CD4-positive, CD25-positive, alpha-beta regulatory T cell (primary cell): ENCODE measurements around the gene LY9. TPM values are rescaled to one million over a fixed set of nuclear protein-coding genes. Genes with fewer than 3 reads are reported as not detected.

Experiments
- ATAC-seq, 2 donors: fragments of 150-1000 bp; cut with Tn5 transposase; one replicate each; pipeline ENCODE4 v1.10.0; 2021; ENCODE audit warnings: low read depth in 2 of 2, moderate number of reproducible peaks in 2 of 2, moderate library complexity in 1 of 2
- DNase-seq, 3 donors: peaks; one replicate each; pipeline versions ENCODE4 v3.0.0 to v3.0.0-alpha.2; 2012 to 2022; ENCODE audit warnings: mixed read lengths in 1 of 3
- H3K27ac ChIP-seq: one replicate; pipeline ENCODE4 v1.7.0; 2013; ENCODE audit warnings: mild to moderate bottlenecking, low read length; ENCODE audit not compliant: insufficient read depth, poor library complexity, severe bottlenecking
- H3K27me3 ChIP-seq: one replicate; pipeline ENCODE4 v1.7.0; 2013; ENCODE audit warnings: low read length; ENCODE audit not compliant: control insufficient read depth, insufficient read depth
- H3K36me3 ChIP-seq: one replicate; pipeline ENCODE4 v1.7.0; 2013; ENCODE audit warnings: mild to moderate bottlenecking, low read length, moderate library complexity; ENCODE audit not compliant: control insufficient read depth, insufficient read depth
- H3K4me1 ChIP-seq: 2 replicates; pipeline ENCODE4 v1.7.0; 2013; ENCODE audit warnings: mild to moderate bottlenecking, low read length; ENCODE audit not compliant: insufficient read depth, control insufficient read depth, poor library complexity, severe bottlenecking
- H3K4me3 ChIP-seq: one replicate; pipeline ENCODE4 v1.7.0; 2013; ENCODE audit warnings: low read depth, mild to moderate bottlenecking, low read length, moderate library complexity
- H3K9me3 ChIP-seq, 2 experiments: 1 replicate in 1 of 2; 2 replicates in 1 of 2; pipeline ENCODE4 v1.7.0; 2013; ENCODE audit warnings: low read length in 2 of 2, mild to moderate bottlenecking in 1 of 2, moderate library complexity in 1 of 2; ENCODE audit not compliant: control insufficient read depth in 2 of 2
- H3K27ac Mint-ChIP-seq, 3 donors: one replicate each; pipeline ENCODE4 v1.8.0; 2020 to 2022; ENCODE audit warnings: mild to moderate bottlenecking in 3 of 3, mixed read lengths in 3 of 3, moderate library complexity in 2 of 3
- H3K27me3 Mint-ChIP-seq: one replicate; pipeline ENCODE4 v1.8.0; 2022; ENCODE audit warnings: mild to moderate bottlenecking, mixed read lengths
- H3K36me3 Mint-ChIP-seq: one replicate; pipeline ENCODE4 v1.8.0; 2020; ENCODE audit warnings: mixed read lengths
- H3K4me1 Mint-ChIP-seq, 4 donors: one replicate each; pipeline ENCODE4 v1.8.0; 2020 to 2022; ENCODE audit warnings: mixed read lengths in 4 of 4, mild to moderate bottlenecking in 1 of 4
- H3K4me3 Mint-ChIP-seq, 4 donors: one replicate each; pipeline ENCODE4 v1.8.0; 2020 to 2022; ENCODE audit warnings: mild to moderate bottlenecking in 4 of 4, mixed read lengths in 4 of 4, moderate library complexity in 3 of 4
- H3K9me3 Mint-ChIP-seq, 7 donors: one replicate each; pipeline ENCODE4 v1.8.0; 2020 to 2022; ENCODE audit warnings: mixed read lengths in 7 of 7, mild to moderate bottlenecking in 3 of 7, moderate library complexity in 2 of 7
- polyA plus RNA-seq, 4 donors: library from polyadenylated mRNA; unstranded; fragments of 300-500 nt; fragmentation: Illumina TruSeq; gene quantifications; one replicate each; pipeline ENCODE4 v1.2.3, GENCODE V29; 2021
- total RNA-seq: library from RNA; stranded (reverse); gene quantifications from one replicate; pipeline ENCODE4 v1.2.3, GENCODE V29; 2022

Gene LY9
- total and polyA plus RNA-seq, 5 donors from 2014 or later, result 105 to 147 (median 130) TPM

DNA sequence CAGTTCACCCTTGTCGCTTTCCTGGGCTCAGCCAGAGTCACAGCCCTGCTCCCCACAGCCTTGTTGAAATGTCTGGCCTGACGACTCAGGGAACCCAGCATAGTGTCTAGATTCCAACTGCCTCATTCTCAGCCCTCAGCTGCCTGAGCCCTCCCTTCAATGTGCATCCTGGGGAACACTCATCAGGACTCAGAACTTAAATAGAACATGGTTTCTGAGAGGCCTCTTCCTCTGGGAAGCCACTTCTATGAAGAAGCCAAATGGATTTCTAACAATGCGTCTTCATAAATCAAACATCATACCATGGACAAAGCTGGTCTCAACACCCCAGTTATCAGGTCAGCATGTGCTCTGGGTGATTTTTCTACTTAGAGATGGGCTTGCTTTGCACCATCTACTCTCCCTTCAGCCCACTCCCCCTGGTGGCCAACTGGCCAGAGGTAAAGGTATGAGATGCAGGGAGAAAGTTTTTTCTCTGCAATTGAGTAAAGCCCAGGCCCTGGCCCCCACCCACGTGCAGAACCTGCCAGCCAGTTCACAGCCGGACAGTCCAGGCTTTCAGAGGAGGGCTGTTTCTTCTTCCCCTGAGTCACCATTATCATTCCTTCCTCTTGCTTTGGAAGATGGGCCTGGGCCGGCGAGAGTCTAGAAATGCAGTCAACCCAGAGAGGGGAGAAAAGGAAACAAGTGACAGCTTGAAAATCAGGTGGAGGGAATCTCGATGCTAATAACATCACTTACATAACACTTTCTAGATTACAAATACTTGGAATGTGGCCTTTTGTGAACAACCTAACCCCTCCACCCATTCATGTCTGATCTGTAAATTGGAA lies 34.6 kb downstream of the LY9 start:
- Histone ChIP-seq H3K9me3 (no peaks in the 10 kb centered on the region), H3K4me1 (peaks cover 2% of the 10 kb centered on the region), H3K36me3 (peaks cover 23% of the 10 kb centered on the region), H3K4me3 (no peak overlapping the region), H3K27me3 (no peaks in the 10 kb centered on the region), H3K27ac (no peak overlapping the region)
- ATAC-seq (peak; percentile 74 to 85), DNase-seq (peak; percentile 56 to 79 (median 70))
- Mint-ChIP-seq H3K4me3 (no peak overlapping the region), H3K4me1 (peaks cover 11 to 33% (median 18%) of the 10 kb centered on the region in 4 donors), H3K9me3 (no peaks in the 10 kb centered on the region), H3K27ac (peak overlapping the region; percentile 65 to 91 (median 81)), H3K36me3 (peaks cover 24% of the 10 kb centered on the region), H3K27me3 (no peaks in the 10 kb centered on the region)

DNA sequence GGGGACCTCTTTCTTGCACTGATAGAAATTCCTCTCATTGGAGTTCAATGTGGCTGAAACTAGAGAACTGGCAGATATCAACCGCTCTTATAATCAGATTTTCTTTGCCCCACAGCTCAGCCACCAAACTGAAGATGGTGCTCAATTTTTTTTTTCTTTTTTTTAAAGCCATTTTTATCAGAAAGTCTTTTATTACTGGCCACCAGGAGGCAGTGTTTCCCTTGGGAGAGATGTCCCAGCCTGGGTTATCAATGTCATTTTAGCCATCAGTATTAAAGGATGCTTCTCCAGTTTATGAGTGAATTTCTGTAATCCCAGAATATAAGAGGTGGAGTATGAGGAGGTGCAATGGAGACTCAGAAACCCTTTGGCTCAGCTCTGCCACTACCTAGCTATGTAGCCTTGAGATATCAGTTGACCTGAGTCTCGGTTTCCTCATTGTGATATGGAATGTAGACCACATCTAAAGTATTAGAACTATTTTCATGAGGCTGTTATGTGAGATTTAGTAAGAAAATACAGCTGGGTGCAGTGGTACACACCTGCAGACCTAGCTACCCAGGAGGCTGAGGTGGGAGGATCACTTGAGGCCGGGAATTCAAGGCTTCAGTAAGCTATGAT lies 39.1 kb downstream of the LY9 start:
- peaks cover 10 to 70% (median 54%) of the 10 kb centered on the region in 4 donors for H3K4me1 Mint-ChIP-seq
- H3K36me3 ChIP-seq, result no peaks in the 10 kb centered on the region
- peak overlapping the region in 2 of 3 donors; percentile 76 for H3K27ac Mint-ChIP-seq
- no peaks in the 10 kb centered on the region for H3K9me3 ChIP-seq
- H3K27ac ChIP-seq, result no peak overlapping the region
- no peak overlapping the region for H3K4me3 ChIP-seq
- H3K36me3 Mint-ChIP-seq, result no peaks in the 10 kb centered on the region
- no peaks in the 10 kb centered on the region for H3K27me3 ChIP-seq
- H3K27me3 Mint-ChIP-seq, result no peaks in the 10 kb centered on the region
- no peaks in the 10 kb centered on the region for H3K9me3 Mint-ChIP-seq
- peaks cover 41% of the 10 kb centered on the region for H3K4me1 ChIP-seq
- ATAC-seq (no peak), DNase-seq (peak; percentile 20 to 72 (median 61))
- peak overlapping the region in 1 of 4 donors; percentile 54 for H3K4me3 Mint-ChIP-seq

DNA sequence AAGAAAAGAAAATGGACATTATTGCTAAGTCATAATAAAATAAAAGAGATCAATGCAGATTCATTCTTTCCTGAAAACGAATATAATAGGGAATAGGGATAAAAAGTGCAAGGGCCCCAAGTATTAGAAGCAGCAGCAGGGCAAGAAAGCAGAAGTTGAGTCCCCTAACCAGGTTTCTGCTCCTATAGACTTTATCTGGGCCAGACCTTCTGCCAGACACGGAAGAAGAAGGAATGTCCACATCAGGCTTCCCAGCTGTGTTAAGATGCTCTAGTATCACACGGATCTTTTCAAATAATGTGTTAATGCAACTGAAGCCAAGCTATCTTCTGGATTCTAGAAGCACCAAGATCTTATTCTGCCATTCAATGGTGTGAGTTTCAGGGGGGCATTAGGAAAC lies 39.8 kb downstream of the LY9 start:
- ATAC-seq, result no peak

DNA sequence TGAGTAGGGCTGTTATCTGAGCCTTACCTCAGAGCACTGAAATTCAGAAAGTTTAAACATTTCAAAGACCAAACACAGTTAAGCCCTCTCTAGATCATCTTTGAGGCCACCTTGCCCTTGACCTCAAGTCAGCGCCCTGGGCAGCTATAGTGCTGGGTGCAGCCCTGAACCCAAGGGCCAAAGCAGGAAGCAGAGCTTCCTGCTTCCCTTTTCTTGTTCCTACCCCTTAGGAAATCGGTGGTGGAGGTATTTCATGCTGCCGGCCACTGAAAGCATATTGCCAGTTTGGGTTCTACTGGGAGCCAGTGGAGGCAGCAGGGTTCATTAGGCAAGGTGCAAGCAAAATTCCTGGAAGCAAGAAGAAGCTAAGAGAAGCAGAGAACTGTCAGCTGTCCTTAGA lies 40.6 kb downstream of the LY9 start:
- Histone ChIP-seq H3K4me3 (no peak overlapping the region), H3K27ac (no peak overlapping the region), H3K4me1 (peaks cover 41% of the 10 kb centered on the region), H3K36me3 (no peaks in the 10 kb centered on the region), H3K27me3 (no peaks in the 10 kb centered on the region), H3K9me3 (no peaks in the 10 kb centered on the region)
- Mint-ChIP-seq H3K9me3 (no peaks in the 10 kb centered on the region), H3K36me3 (no peaks in the 10 kb centered on the region), H3K4me3 (peak overlapping the region in 2 of 4 donors; percentile 14 to 52), H3K27me3 (no peaks in the 10 kb centered on the region), H3K27ac (peak overlapping the region; percentile 44 to 95 (median 88)), H3K4me1 (peaks cover 10 to 67% (median 48%) of the 10 kb centered on the region in 4 donors)
- ATAC-seq, result no peak
- peak in 1 of 3 donors; percentile 23 for DNase-seq

More for the DNA sequence above, 39.8 kb downstream of the LY9 start:
- Histone ChIP-seq H3K4me1 (peaks cover 41% of the 10 kb centered on the region), H3K9me3 (no peaks in the 10 kb centered on the region), H3K36me3 (no peaks in the 10 kb centered on the region), H3K4me3 (no peak overlapping the region), H3K27me3 (no peaks in the 10 kb centered on the region), H3K27ac (no peak overlapping the region)
- peak overlapping the region in 2 of 3 donors; percentile 88 to 95 for H3K27ac Mint-ChIP-seq
- H3K36me3 Mint-ChIP-seq, result no peaks in the 10 kb centered on the region
- no peak for DNase-seq
- H3K4me3 Mint-ChIP-seq, result no peak overlapping the region
- H3K9me3 Mint-ChIP-seq, result no peaks in the 10 kb centered on the region
- no peaks in the 10 kb centered on the region for H3K27me3 Mint-ChIP-seq
- peaks cover 10 to 68% (median 49%) of the 10 kb centered on the region in 4 donors for H3K4me1 Mint-ChIP-seq

DNA sequence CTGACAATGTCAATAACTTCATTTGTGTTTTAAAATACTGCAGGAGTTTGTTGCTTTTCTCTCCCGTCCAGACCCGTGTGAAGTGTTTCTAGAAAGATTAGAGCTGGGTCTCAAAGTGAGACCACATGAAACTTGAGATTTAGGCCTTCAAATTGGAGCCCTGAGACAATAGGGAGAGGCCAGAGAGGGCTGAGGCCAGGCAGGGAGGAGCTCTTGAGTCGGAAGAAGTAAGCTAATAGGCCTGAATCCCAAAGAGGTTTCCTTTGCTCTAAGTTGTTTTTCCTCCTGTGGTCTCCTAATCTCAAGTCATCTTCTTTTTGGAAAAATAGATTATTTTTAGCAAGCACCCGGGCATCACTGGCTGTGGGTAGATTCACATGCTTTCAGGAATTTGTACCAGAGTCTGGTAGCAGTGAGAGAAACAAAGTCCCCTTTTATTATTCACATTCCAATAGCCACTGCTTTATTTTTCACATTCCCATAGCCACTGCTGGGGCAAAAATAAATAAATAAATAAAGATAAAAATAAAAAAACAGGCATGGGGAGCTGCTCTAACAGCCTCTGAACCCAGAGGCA lies 41.1 kb downstream of the LY9 start:
- ATAC-seq, result no peak
- Histone ChIP-seq H3K36me3 (no peaks in the 10 kb centered on the region), H3K27ac (peak overlapping the region; percentile 79), H3K9me3 (no peaks in the 10 kb centered on the region), H3K4me1 (peaks cover 41% of the 10 kb centered on the region), H3K27me3 (no peaks in the 10 kb centered on the region), H3K4me3 (peak overlapping the region; percentile 4)
- peak in 1 of 3 donors; percentile 16 for DNase-seq
- H3K27ac Mint-ChIP-seq, result peak overlapping the region; percentile 44 to 95 (median 88)
- H3K4me3 Mint-ChIP-seq, result peak overlapping the region in 3 of 4 donors; percentile 14 to 57 (median 52)
- H3K27me3 Mint-ChIP-seq, result no peaks in the 10 kb centered on the region
- peaks cover 10 to 67% (median 48%) of the 10 kb centered on the region in 4 donors for H3K4me1 Mint-ChIP-seq
- no peaks in the 10 kb centered on the region for H3K9me3 Mint-ChIP-seq
- no peaks in the 10 kb centered on the region for H3K36me3 Mint-ChIP-seq

DNA sequence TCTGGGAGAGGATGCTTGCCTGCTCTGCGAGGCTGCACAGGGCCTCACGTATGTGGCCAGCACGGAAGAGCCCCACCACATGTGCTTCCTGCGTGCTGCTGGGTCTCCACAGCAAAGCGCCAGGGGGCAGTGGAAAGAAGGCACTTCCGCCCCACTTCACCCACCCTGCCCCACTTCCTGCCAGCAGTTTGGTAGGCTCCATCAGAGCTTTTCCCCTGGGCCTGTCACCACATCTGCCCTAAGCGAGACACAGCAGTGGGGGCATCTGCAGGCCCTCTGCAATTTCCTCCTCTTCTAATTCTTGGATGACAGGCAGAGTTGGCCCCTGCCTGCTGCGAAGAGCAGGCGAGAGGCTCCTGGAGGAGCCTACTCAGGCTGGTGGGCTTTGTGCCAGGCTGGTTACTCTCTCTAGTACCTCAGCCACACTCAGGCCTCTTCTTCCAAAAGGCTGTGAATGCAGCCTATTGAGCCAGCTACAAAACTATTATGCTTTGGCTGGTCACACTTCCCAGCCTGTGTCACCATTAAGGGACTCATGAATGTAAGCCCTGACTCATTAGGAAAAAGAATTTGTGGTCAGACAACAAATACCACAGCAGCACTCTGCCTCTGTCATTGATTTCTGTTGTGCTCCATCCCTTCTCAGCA lies 41.7 kb downstream of the LY9 start:
- DNase-seq (peak; percentile 67 to 98 (median 89)), ATAC-seq (peak; percentile 100)
- peaks cover 2% of the 10 kb centered on the region for H3K27me3 Mint-ChIP-seq
- H3K36me3 Mint-ChIP-seq, result no peaks in the 10 kb centered on the region
- no peaks in the 10 kb centered on the region for H3K9me3 Mint-ChIP-seq
- H3K4me1 ChIP-seq, result peaks cover 41% of the 10 kb centered on the region
- H3K27ac Mint-ChIP-seq, result peak overlapping the region; percentile 95 to 96 (median 95)
- peak overlapping the region; percentile 57 to 85 (median 70) for H3K4me3 Mint-ChIP-seq
- H3K27me3 ChIP-seq, result no peaks in the 10 kb centered on the region
- peak overlapping the region; percentile 79 for H3K27ac ChIP-seq
- peaks cover 10 to 67% (median 48%) of the 10 kb centered on the region in 4 donors for H3K4me1 Mint-ChIP-seq
- H3K9me3 ChIP-seq, result no peaks in the 10 kb centered on the region
- no peaks in the 10 kb centered on the region for H3K36me3 ChIP-seq
- H3K4me3 ChIP-seq, result peak overlapping the region; percentile 45

DNA sequence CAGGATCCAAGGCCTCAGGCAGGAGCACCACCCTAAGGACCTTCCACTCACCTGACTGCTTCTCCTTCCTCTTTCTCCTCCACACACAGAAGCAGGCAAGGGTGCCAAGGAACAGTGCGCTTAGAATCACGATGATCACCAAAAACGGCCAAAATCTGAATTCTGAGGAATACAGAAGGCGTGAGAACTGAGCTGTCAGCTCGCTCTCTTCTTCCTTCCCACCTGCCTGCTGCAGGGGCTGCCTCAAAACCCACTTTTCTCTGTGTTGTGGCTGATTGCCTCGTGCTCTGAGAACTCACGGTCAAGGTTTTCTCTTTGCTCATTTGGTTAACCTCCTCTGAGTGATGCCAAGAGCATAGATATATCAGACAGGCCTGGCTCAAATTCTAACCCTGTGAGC lies 42.9 kb downstream of the LY9 start:
- H3K4me1 ChIP-seq, result peaks cover 41% of the 10 kb centered on the region
- peak overlapping the region in 3 of 4 donors; percentile 15 to 61 (median 28) for H3K4me3 Mint-ChIP-seq
- no peaks in the 10 kb centered on the region for H3K9me3 ChIP-seq
- peaks cover 6% of the 10 kb centered on the region for H3K27me3 Mint-ChIP-seq
- no peaks in the 10 kb centered on the region for H3K27me3 ChIP-seq
- H3K36me3 Mint-ChIP-seq, result no peaks in the 10 kb centered on the region
- no peak overlapping the region for H3K4me3 ChIP-seq
- peaks cover 10 to 60% (median 46%) of the 10 kb centered on the region in 4 donors for H3K4me1 Mint-ChIP-seq
- no peak for DNase-seq
- H3K36me3 ChIP-seq, result no peaks in the 10 kb centered on the region
- H3K27ac Mint-ChIP-seq, result peak overlapping the region; percentile 69 to 96 (median 95)
- no peak for ATAC-seq
- H3K27ac ChIP-seq, result no peak overlapping the region
- H3K9me3 Mint-ChIP-seq, result no peaks in the 10 kb centered on the region
